HG03575 (cell line): Measurements from ENCODE around the gene CDADC1.
"Not testable (repeated sequence)": the region's sequence is repeated elsewhere in the genome, so short reads cannot be mapped to it uniquely, and the experiment has no call there.

Source experiments
- ATAC-seq: cut with Tn5 transposase; IDR thresholded peaks from one replicate; pipeline ENCODE4 v1.9.1; 2021; ENCODE audit not compliant: unreplicated experiment, insufficient number of reproducible peaks, low FRiP score; ENCODE audit errors: extremely low read depth

The CDADC1 gene

GRCh38 chr13:49307365-49307764 is 59.6 kb downstream of the CDADC1 start:
- ATAC-seq, result no peak

- no peak for ATAC-seq
Observed at GRCh38 chr13:49308097-49308875, 60.6 kb downstream of the CDADC1 start.

DNA sequence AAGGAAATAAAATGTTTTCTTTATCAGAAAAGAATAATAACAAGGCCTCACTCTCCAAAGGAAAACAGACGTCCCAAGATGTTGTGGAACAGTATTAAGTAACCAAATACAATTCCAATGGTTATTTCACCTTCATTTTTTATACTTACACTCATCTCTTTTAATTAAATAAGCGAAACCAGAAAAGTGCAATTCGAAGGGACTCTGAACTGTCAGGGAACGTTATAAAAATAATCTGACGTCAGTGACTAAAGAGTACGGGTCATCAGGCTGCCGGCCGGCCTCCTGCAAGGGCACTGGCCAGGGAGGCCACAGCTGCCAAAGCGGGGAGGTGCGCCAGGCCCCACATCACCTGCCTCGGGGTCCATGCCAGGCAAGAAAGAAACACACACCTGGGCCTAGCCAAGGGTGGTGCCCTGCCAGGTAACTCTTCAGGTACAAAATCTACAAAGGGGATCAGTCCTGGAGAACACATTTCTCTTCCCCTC is 61.2 kb downstream of the CDADC1 start:
- no peak for ATAC-seq

DNA sequence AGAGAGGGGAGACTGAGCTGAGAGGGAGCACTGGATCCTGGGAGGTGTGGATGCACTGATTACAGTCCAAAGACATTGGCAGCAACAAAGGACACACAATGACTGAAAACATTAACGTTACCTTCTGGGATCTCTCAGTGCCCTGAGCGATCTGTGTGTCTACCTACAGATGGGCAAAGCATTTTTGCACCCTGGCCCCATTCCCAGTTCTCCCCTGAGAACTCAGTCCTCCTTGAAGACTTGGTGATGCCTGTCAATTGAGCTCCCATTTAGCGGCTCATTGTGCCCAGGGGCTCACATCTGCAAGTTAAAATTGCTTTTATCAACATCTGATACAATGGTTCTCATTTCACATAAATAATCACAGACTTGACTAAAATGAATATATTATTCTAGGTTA is 62.5 kb downstream of the CDADC1 start:
- no peak for ATAC-seq

- ATAC-seq, result no peak
Observed at GRCh38 chr13:49311816-49312215, 64.1 kb downstream of the CDADC1 start.

GRCh38 chr13:49314344-49314882 is 66.7 kb downstream of the CDADC1 start:
- ATAC-seq, result no peak

- no peak for ATAC-seq
Observed at GRCh38 chr13:49315036-49315565, 67.4 kb downstream of the CDADC1 start.

- no peak for ATAC-seq
Observed at GRCh38 chr13:49315756-49316482, 68.2 kb downstream of the CDADC1 start.

DNA sequence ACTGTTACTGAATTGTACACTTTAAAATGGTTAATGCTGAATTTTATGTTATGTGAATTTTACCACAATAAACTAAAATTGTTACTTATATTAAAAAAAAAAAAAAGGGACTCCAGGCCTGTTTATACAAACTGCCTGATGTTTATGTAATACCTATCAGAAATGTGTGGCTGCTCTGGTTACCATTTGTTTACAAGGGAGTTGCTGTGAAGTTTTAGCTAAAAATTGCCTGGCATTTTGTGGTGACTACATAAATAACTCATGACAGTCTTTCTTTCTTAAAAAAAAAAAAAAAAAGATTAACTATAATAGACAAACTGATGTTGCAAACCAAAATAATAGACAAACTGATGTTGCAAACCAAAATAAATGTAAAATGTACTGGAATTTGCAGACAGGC is 71.8 kb downstream of the CDADC1 start:
- ATAC-seq, result no peak

- no peak for ATAC-seq
Observed at GRCh38 chr13:49319951-49320350, 72.2 kb downstream of the CDADC1 start.

DNA sequence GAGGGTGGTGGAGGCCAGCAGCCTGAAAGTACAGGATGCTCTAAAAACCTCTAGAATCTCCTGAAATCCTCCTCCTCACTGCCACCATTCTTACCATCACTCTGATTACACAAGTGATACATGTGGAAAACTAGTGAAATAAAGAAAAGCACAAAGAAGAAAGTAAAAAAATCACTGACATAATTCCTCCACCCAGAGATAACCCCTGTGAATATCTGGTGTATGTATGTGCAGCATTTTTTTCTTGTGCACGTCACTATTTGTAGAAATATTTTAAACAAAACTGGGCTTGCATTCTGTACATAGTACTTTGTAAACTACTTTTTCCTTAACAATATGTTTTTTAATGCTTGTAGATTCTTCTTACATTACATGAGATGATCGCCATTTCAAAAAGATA is 73.2 kb downstream of the CDADC1 start:
- ATAC-seq, result no peak

- ATAC-seq, result no peak
Observed at GRCh38 chr13:49322702-49323101, 75.0 kb downstream of the CDADC1 start.

- no peak for ATAC-seq
Observed at GRCh38 chr13:49323344-49323743, 75.6 kb downstream of the CDADC1 start.

- ATAC-seq, result no peak
Observed at GRCh38 chr13:49326222-49326917, 78.6 kb downstream of the CDADC1 start.

GRCh38 chr13:49327145-49327544 is 79.4 kb downstream of the CDADC1 start:
- not testable (repeated sequence) for ATAC-seq

DNA sequence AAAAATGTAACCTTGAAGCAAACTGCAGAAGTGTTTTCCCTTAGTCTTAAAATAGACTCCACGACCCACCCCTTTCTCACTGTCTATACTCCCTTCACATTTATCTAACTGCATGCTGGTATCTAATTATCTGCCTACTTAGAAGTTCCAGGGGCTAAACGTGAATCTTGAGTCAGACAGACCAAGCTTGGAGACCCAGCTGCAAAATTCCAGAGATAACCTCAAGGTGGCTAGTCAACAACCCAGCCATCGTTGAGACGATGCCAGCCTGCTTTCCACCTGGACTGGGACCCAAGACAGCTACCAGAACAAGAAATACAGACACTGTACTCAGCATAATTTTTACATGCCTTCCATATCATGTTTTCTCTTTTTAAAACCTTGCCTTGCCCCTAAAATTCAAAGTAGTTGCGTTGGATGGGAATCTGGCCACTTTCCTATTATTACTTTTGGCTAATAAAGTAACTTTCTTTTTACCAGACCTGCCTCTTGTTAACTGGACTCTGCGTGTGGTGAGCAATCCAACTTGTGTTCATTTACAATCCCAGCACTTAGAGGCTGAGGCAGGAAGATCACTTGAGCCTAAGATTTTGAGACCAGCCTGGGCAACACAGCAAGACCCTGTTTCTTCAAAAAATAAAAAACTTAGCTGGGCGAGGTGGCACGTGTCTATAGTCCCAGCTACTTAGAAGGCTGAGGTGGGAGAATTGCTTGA is 82.3 kb downstream of the CDADC1 start:
- no peak for ATAC-seq

- no peak for ATAC-seq
Observed at GRCh38 chr13:49330546-49330864, 82.8 kb downstream of the CDADC1 start.

DNA sequence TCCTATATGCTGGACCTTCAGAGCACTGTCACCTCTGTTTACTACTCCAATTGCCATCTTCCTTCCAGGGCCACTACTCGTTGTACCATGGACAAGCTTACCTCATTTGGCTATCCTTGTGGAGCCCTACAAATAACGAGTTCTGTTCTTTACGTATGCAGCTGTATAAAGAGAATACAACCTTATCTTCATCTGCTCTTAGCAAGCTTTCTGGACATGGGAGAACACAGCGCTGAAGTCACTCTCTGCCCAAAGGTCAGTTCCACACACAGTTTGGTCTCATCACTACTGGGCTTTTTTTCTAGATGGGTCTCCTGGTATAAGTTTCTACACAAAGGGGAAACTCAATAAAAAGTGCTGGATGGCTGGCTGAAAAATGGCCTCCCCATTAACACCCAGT is 88.9 kb downstream of the CDADC1 start:
- ATAC-seq, result no peak

GRCh38 chr13:49340161-49340560 is 92.4 kb downstream of the CDADC1 start:
- no peak for ATAC-seq
